Thymus (tissue), 11 donors: ENCODE measurements around the gene HK1. TPM values are rescaled to one million over a fixed set of nuclear protein-coding genes. Genes with fewer than 3 reads are reported as not detected.
"Not testable (repeated sequence)": the region's sequence is repeated elsewhere in the genome, so short reads cannot be mapped to it uniquely, and the experiment has no call there.

Source experiments
- DNase-seq, 9 donors: peaks; one replicate each; pipeline ENCODE4 v3.0.0-alpha.2; 2013; ENCODE audit warnings: low spot score in 9 of 9, low read depth in 6 of 9, missing footprints in 1 of 9
- H3K27ac ChIP-seq, 2 donors: one replicate each; pipeline ENCODE4 v1.5.1; 2013; ENCODE audit warnings: control low read depth in 1 of 2, low read depth in 1 of 2, low read length in 1 of 2, mild to moderate bottlenecking in 1 of 2, moderate library complexity in 1 of 2
- H3K27me3 ChIP-seq, 2 donors: one replicate each; pipeline ENCODE4 v1.5.1; 2013; ENCODE audit warnings: low read length in 1 of 2; ENCODE audit not compliant: control insufficient read depth in 2 of 2, insufficient read depth in 1 of 2
- H3K36me3 ChIP-seq, 2 donors: one replicate each; pipeline ENCODE4 v1.5.1; 2013; ENCODE audit warnings: low read length in 1 of 2, mild to moderate bottlenecking in 1 of 2, moderate library complexity in 1 of 2; ENCODE audit not compliant: control insufficient read depth in 2 of 2, insufficient read depth in 2 of 2
- H3K4me1 ChIP-seq, 2 donors: one replicate each; pipeline ENCODE4 v1.5.1; 2013; ENCODE audit warnings: low read length in 2 of 2; ENCODE audit not compliant: control insufficient read depth in 2 of 2, insufficient read depth in 2 of 2
- H3K4me3 ChIP-seq, 2 donors: one replicate each; pipeline ENCODE4 v1.5.1; 2013; ENCODE audit warnings: low read length in 2 of 2, control low read depth in 1 of 2, mild to moderate bottlenecking in 1 of 2
- H3K9me3 ChIP-seq, 2 donors: one replicate each; pipeline ENCODE4 v1.5.1; 2013; ENCODE audit warnings: low read length in 1 of 2, mild to moderate bottlenecking in 1 of 2; ENCODE audit not compliant: control insufficient read depth in 2 of 2, insufficient read depth in 1 of 2
- WGBS: extraction: QIAGEN DNeasy Blood & Tissue Kit; methylation state at CpG from one replicate; pipeline ENCODE4 v1.1.7; 2013; 5-methylcytosine and 5-hydroxymethylcytosine counted together
- polyA plus RNA-seq: library from polyadenylated mRNA; stranded (reverse); fragments of 200-250 nt; gene quantifications from one replicate; pipeline ENCODE4 v1.2.3, GENCODE V29; 2013
- total RNA-seq: library from RNA; stranded (reverse); fragments of 120-200 nt; gene quantifications from one replicate; pipeline ENCODE4 v1.2.4, GENCODE V29; 2013
- donor health status: healthy.

HK1 gene
- total and polyA plus RNA-seq, 2 donors, result 33.7 to 52.6 TPM

GRCh38 chr10:69327463-69328379 is 49.4 kb downstream of the HK1 start:
- WGBS, result 36% methylated on average over 23 of the region's 23 CpGs
- Histone ChIP-seq H3K27me3 (no peaks in the 10 kb centered on the region), H3K36me3 (peaks cover 10 to 22% of the 10 kb centered on the region in 2 donors), H3K27ac (peak overlapping the region; percentile 50 to 70), H3K4me1 (peaks cover 17 to 42% of the 10 kb centered on the region in 2 donors), H3K4me3 (peak overlapping the region; percentile 7 to 39), H3K9me3 (no peaks in the 10 kb centered on the region)
- peak in 2 of 9 donors; percentile 55 to 72 for DNase-seq

- no peaks in the 10 kb centered on the region for H3K9me3 ChIP-seq
- peaks cover 12 to 27% of the 10 kb centered on the region in 2 donors for H3K36me3 ChIP-seq
- 84% methylated on average over 8 of the region's 8 CpGs for WGBS
- H3K27me3 ChIP-seq, result no peaks in the 10 kb centered on the region
- H3K4me3 ChIP-seq, result peak overlapping the region in 1 of 2 donors; percentile 7
- peak overlapping the region; percentile 50 to 70 for H3K27ac ChIP-seq
- no peak for DNase-seq
- peaks cover 20 to 44% of the 10 kb centered on the region in 2 donors for H3K4me1 ChIP-seq
These were observed 50.1 kb downstream of the HK1 start for GRCh38 chr10:69328380-69328735.

- Histone ChIP-seq H3K36me3 (peaks cover 13 to 27% of the 10 kb centered on the region in 2 donors), H3K4me1 (peaks cover 21 to 44% of the 10 kb centered on the region in 2 donors)
- not testable (repeated sequence) for H3K27ac ChIP-seq, H3K4me3 ChIP-seq, H3K9me3 ChIP-seq, H3K27me3 ChIP-seq, DNase-seq
- 97% methylated on average over 2 of the region's 2 CpGs for WGBS
These were observed 50.6 kb downstream of the HK1 start for GRCh38 chr10:69328888-69329287.

- Histone ChIP-seq H3K36me3 (peaks cover 17 to 27% of the 10 kb centered on the region in 2 donors), H3K27me3 (no peaks in the 10 kb centered on the region), H3K4me3 (no peak overlapping the region), H3K4me1 (peaks cover 29 to 51% of the 10 kb centered on the region in 2 donors), H3K27ac (no peak overlapping the region), H3K9me3 (no peaks in the 10 kb centered on the region)
- WGBS, result 97% methylated on average over 3 of the region's 3 CpGs
- no peak for DNase-seq
These were observed 51.5 kb downstream of the HK1 start for GRCh38 chr10:69329721-69330178.

- WGBS, result 99% methylated on average over 7 of the region's 7 CpGs
These were observed 52.9 kb downstream of the HK1 start for GRCh38 chr10:69331161-69331560.

GRCh38 chr10:69332278-69333010 is 54.1 kb downstream of the HK1 start:
- Histone ChIP-seq H3K27ac (no peak overlapping the region), H3K4me1 (peaks cover 40 to 62% of the 10 kb centered on the region in 2 donors), H3K36me3 (peaks cover 17 to 32% of the 10 kb centered on the region in 2 donors), H3K27me3 (no peaks in the 10 kb centered on the region), H3K4me3 (no peak overlapping the region), H3K9me3 (peaks cover 0 to 4% of the 10 kb centered on the region in 2 donors)
- DNase-seq, result no peak
- WGBS, result 96% methylated on average over 9 of the region's 9 CpGs

More at GRCh38 chr10:69331161-69331560, 52.9 kb downstream of the HK1 start:
- peaks cover 0 to 4% of the 10 kb centered on the region in 2 donors for H3K9me3 ChIP-seq
- H3K4me3 ChIP-seq, result no peak overlapping the region
- H3K36me3 ChIP-seq, result peaks cover 17 to 32% of the 10 kb centered on the region in 2 donors
- peaks cover 35 to 59% of the 10 kb centered on the region in 2 donors for H3K4me1 ChIP-seq
- no peak for DNase-seq
- no peak overlapping the region for H3K27ac ChIP-seq
- no peaks in the 10 kb centered on the region for H3K27me3 ChIP-seq

GRCh38 chr10:69333205-69333604 is 54.9 kb downstream of the HK1 start:
- Histone ChIP-seq H3K4me3 (no peak overlapping the region), H3K4me1 (peaks cover 40 to 62% of the 10 kb centered on the region in 2 donors), H3K36me3 (peaks cover 17 to 32% of the 10 kb centered on the region in 2 donors), H3K27ac (no peak overlapping the region), H3K27me3 (no peaks in the 10 kb centered on the region), H3K9me3 (peaks cover 0 to 4% of the 10 kb centered on the region in 2 donors)
- WGBS, result 92% methylated on average over 3 of the region's 3 CpGs
- no peak for DNase-seq

GRCh38 chr10:69333865-69334301 is 55.6 kb downstream of the HK1 start:
- H3K4me3 ChIP-seq, H3K9me3 ChIP-seq, H3K27me3 ChIP-seq, H3K27ac ChIP-seq, DNase-seq: not testable (repeated sequence)
- peaks cover 42 to 64% of the 10 kb centered on the region in 2 donors for H3K4me1 ChIP-seq
- 98% methylated on average over 9 of the region's 9 CpGs for WGBS
- peaks cover 17 to 32% of the 10 kb centered on the region in 2 donors for H3K36me3 ChIP-seq
